Activated naive CD8-positive, alpha-beta T cell treated with anti-CD3 and anti-CD28 coated beads, Interleukin-2, amount 50 U/mL, for 16 hours (primary cell): ENCODE measurements around the gene CEP20.

Experiments used
- DNase-seq: peaks from one replicate; pipeline ENCODE4 v3.0.0-alpha.2; 2020; ENCODE audit warnings: low read depth, low spot score

CEP20 gene

GRCh38 chr16:15833541-15833940 lies 54.9 kb downstream of the CEP20 start:
- no peak for DNase-seq

GRCh38 chr16:15832241-15832640 lies 56.2 kb downstream of the CEP20 start:
- DNase-seq, result no peak

- DNase-seq, result no peak
These were observed 57.5 kb downstream of the CEP20 start for GRCh38 chr16:15830832-15831451.

GRCh38 chr16:15829460-15829859 lies 58.9 kb downstream of the CEP20 start:
- DNase-seq, result no peak

GRCh38 chr16:15827709-15828343 lies 60.6 kb downstream of the CEP20 start:
- no peak for DNase-seq

GRCh38 chr16:15827299-15827698 lies 61.1 kb downstream of the CEP20 start:
- no peak for DNase-seq

- no peak for DNase-seq
These were observed 62.6 kb downstream of the CEP20 start for GRCh38 chr16:15825750-15826305.

- no peak for DNase-seq
These were observed 65.4 kb downstream of the CEP20 start for GRCh38 chr16:15822957-15823356.

DNA sequence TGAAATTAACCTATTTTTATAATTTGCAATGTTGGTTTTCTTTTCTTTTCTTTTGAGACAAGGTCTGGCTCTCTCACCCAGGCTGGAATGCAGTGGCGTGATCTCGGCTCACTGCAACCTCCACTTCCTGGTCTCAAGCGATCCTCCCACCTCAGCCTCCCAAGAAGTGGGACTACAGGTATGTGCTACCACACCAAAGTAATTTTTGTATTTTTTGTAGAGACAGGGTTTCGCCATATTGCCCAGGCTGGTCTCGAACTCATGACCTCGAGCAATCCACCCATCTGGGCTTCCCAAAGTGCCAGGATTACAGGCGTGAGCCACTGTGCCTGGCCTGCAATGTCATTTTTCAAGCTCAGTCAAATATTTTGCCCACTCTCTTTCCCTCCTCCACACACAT lies 67.6 kb downstream of the CEP20 start:
- no peak for DNase-seq

GRCh38 chr16:15819046-15819445 lies 69.4 kb downstream of the CEP20 start:
- DNase-seq, result no peak

DNA sequence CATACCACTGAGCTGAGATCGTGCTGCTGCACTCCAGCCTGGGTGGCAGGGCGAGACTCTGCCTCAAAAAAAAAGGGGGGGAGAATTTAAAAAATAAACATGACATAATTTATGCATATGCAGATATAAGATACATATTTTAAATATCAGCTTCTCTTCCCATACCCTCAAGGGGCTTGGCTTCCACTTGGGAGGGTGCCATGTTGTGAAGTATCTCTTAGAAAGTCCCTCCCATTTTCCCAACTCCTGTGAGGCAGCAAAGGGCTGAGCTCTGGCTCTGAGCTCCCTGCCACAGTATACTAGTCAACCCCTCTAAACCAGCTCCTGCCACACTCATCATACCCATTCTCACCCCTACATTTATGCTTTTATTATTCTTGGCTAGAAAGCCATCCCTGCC lies 71.0 kb downstream of the CEP20 start:
- DNase-seq, result no peak

DNA sequence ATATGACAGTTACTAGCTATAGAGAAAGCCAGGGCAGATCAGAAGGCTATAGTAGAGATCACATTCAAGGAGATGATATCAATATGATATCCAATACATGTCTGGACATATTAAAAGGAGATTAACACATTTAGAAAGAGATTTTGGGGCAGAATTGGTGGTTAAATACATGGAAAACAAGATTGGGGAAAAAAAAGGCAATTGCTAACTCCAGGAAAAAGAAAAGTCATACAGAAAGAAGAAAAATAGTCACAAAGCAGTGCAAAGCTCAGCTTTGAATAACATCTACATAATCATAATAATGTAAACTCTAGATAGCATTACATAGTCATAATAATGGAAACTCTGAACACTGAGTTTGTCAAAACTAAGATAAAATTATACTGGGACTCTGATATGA lies 72.2 kb downstream of the CEP20 start:
- no peak for DNase-seq
